ENCODE results near the gene PDE11A. TPM values are rescaled to one million over a fixed set of nuclear protein-coding genes. Genes with fewer than 3 reads are reported as not detected.
A peak's percentile ranks its signal among the peaks of the same experiment; 100 is the strongest.

PDE11A gene
- total RNA-seq, 1 donor from 2014 or later, result 25.6 TPM

DNA sequence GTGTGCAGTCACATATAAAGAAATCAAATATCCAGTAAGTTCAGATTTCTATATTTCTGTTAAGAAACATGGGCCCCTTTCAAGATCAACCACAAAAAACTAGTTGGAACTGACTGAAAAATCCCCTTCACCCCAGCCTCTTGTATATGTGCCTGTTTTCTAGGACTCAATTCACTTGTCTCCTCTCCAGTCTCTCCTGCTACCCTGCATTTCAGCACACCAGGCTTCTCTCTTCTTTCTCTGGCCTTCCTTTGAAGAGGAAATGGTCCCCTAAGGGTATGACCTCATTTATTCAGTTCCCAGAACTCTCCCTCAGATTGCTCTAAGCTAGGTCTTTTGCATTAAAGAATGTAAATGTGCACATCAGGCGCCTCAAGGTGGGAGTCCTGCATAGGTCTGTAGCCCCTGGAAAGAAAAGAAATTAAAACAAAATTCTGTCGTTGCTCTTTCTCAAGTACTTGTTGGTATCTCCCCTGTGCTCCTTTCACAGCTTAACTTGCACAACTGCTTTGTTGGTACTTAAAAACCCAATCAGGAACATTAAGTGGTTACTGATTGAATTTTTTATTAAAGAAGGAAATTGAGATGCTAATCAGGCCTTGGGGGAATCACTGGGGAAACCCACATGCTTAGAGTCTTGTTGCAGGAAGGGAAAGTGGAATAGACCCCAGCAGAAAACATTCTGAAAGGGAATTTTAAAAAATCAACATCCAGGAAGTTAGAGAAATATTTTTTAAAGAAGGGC is 401.6 kb downstream of the PDE11A start:
- TF ChIP-seq, protein P1, sequence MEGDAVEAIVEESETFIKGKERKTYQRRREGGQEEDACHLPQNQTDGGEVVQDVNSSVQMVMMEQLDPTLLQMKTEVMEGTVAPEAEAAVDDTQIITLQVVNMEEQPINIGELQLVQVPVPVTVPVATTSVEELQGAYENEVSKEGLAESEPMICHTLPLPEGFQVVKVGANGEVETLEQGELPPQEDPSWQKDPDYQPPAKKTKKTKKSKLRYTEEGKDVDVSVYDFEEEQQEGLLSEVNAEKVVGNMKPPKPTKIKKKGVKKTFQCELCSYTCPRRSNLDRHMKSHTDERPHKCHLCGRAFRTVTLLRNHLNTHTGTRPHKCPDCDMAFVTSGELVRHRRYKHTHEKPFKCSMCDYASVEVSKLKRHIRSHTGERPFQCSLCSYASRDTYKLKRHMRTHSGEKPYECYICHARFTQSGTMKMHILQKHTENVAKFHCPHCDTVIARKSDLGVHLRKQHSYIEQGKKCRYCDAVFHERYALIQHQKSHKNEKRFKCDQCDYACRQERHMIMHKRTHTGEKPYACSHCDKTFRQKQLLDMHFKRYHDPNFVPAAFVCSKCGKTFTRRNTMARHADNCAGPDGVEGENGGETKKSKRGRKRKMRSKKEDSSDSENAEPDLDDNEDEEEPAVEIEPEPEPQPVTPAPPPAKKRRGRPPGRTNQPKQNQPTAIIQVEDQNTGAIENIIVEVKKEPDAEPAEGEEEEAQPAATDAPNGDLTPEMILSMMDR (IDR thresholded peaks at IDR 0.05; ENCODE audit: unreplicated experiment), result no peak
- no peak for DNase-seq (ENCODE audit: low spot score in 2 of 2, unreplicated experiment in 2 of 2)

DNA sequence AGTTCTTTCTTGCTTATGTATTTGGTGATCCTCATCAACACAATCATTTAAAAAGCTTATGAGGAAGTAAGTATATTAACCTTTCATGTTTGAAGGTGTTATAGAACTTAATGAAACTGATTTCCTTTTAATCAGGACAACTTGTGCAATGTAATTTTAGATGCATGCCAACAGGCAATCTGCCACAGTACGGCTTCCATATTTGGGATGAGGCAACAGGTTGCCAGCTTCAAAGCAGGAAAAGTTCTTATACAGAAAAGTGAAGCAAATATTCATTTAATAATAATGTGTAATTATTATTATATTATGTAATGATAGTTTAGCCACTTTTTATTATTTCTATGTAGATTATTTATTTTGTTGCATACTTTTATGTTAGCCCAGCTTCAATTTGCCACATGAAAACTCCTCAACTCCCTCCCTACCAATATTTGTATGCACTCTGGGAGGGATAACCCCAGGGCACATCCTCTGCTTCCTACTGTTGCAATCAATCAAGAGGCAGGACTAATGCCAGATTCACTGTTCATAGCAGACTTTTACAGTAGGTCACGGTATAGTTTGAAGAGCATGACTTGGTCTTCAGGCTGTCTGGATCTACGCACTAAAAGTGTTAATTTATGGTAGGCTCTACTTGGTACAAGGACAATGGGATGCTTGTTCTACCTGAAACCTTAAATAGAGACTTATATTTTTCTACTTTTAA is 402.8 kb downstream of the PDE11A start:
- no peaks in the 10 kb centered on the region for H3K27me3 Mint-ChIP-seq (ENCODE audit: low read depth)
- H3K36me3 Mint-ChIP-seq, result peaks cover 8% of the 10 kb centered on the region

More for the DNA sequence above, 401.6 kb downstream of the PDE11A start:
- Mint-ChIP-seq H3K36me3 (peaks cover 7% of the 10 kb centered on the region), H3K4me1 (peaks cover 42% of the 10 kb centered on the region), H3K27ac (peak overlapping the region; percentile 80), H3K4me3 (no peak overlapping the region), H3K27me3 (ENCODE audit: low read depth) (no peaks in the 10 kb centered on the region), H3K9me3 (no peaks in the 10 kb centered on the region)

DNA sequence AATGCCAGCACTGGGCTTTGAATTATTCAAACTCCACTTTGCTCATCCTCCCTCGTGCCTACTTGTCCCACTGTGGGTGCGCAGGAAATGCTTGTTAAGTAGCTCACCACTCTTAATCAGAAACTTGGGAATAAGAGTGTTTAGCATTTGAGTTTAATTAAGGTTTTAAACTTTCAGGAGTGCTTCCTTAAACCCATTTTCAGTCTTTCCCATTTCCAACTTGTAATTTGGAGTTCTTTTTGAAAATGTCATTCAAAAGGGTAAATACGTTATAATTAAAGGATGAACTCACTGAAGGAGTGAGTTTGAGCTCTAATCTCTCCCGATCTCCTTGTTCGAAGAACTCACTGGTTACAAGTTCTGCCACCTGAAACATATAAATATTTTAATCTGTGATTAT is 403.4 kb downstream of the PDE11A start:
- peaks cover 7% of the 10 kb centered on the region for H3K36me3 Mint-ChIP-seq
- TF ChIP-seq, protein P1 (IDR thresholded peaks at IDR 0.05; ENCODE audit: unreplicated experiment), result no peak
- no peak for DNase-seq (ENCODE audit: low spot score in 2 of 2, unreplicated experiment in 2 of 2)
- H3K27ac Mint-ChIP-seq, result no peak overlapping the region
- no peaks in the 10 kb centered on the region for H3K27me3 Mint-ChIP-seq (ENCODE audit: low read depth)
- no peak overlapping the region for H3K4me3 Mint-ChIP-seq
- peaks cover 32% of the 10 kb centered on the region for H3K4me1 Mint-ChIP-seq
- no peaks in the 10 kb centered on the region for H3K9me3 Mint-ChIP-seq

More for the DNA sequence above, 402.8 kb downstream of the PDE11A start:
- Mint-ChIP-seq H3K9me3 (no peaks in the 10 kb centered on the region), H3K27ac (no peak overlapping the region), H3K4me1 (peaks cover 32% of the 10 kb centered on the region), H3K4me3 (no peak overlapping the region)
- TF ChIP-seq, protein P1 (IDR thresholded peaks at IDR 0.05; ENCODE audit: unreplicated experiment), result no peak
- no peak for DNase-seq (ENCODE audit: low spot score in 2 of 2, unreplicated experiment in 2 of 2)

DNA sequence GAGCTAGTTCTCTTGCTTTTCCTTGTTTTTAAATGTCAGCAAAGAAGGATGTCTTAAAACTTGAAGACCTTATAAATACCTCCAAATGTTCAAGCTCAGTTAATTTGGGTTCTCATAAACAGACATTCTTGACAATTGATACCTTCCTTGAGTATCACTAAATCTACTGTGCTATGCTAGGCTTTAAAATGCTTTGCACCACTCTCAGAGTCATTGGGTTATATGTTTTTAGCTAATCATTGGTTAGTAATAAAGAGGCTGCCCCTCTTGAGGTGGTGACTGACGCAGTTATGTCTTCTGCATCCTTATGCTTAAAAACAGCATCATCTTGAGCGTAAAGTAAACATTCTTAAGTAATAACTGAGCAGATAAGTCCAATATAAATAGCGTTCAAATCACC is 404.0 kb downstream of the PDE11A start:
- Mint-ChIP-seq H3K36me3 (peaks cover 6% of the 10 kb centered on the region), H3K4me3 (no peak overlapping the region), H3K27ac (no peak overlapping the region), H3K9me3 (no peaks in the 10 kb centered on the region), H3K4me1 (peaks cover 32% of the 10 kb centered on the region), H3K27me3 (ENCODE audit: low read depth) (no peaks in the 10 kb centered on the region)
- TF ChIP-seq, protein P1 (IDR thresholded peaks at IDR 0.05; ENCODE audit: unreplicated experiment), result no peak
- DNase-seq (ENCODE audit: low spot score in 2 of 2, unreplicated experiment in 2 of 2), result no peak

DNA sequence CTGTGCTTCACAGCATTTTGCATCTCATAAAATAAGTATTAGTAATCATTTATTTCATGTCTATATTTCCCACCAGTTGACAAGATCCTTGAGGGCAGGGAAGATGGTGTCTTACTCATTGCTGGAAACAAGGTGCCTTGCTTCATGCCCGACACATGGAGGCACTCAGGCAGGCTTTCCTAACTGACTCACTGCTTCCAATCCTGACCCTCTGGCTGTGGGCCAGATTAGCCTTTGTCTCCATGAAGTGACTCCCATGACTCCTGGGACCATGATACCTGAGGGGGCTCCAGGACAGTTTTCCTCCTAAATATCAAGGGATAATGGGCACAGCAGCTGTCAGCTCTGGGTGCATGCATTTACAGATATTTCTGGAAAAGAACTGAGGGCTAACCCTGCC is 405.0 kb downstream of the PDE11A start:
- DNase-seq (ENCODE audit: low spot score in 2 of 2, unreplicated experiment in 2 of 2), result no peak
- H3K36me3 Mint-ChIP-seq, result peaks cover 3% of the 10 kb centered on the region
- H3K4me1 Mint-ChIP-seq, result peaks cover 37% of the 10 kb centered on the region
- TF ChIP-seq, protein P1 (IDR thresholded peaks at IDR 0.05; ENCODE audit: unreplicated experiment), result no peak
- no peak overlapping the region for H3K4me3 Mint-ChIP-seq
- no peaks in the 10 kb centered on the region for H3K9me3 Mint-ChIP-seq
- H3K27me3 Mint-ChIP-seq (ENCODE audit: low read depth), result no peaks in the 10 kb centered on the region
- no peak overlapping the region for H3K27ac Mint-ChIP-seq
